A549 (cell line): ENCODE measurements around the gene SMC6. TPM values are rescaled to one million over a fixed set of nuclear protein-coding genes. Genes with fewer than 3 reads are reported as not detected.

Experiments
- ATAC-seq, 2 experiments: fragments of 200-7000 bp in 1 of 2; fragments of >200 bp in 1 of 2; cut with Nextera tagmentation in 1 of 2; cut with Tn5 transposase in 1 of 2; 3 replicates each; pipeline versions ENCODE4 v1.8.0 to v1.9.1; 2018 to 2020; ENCODE audit warnings: mild to moderate bottlenecking in 1 of 2, moderate library complexity in 1 of 2
- CTCF ChIA-PET: fragments of 300-600 bp; sonication (Branson Sonifier 250); formaldehyde crosslinking; extraction: SDS; loops from one replicate; lab custom pipeline; 2021; ENCODE audit warnings: antibody characterized with exemption, inconsistent platforms; lab: Yijun Ruan, JAX
- POLR2A ChIA-PET: fragments of 350-600 bp; formaldehyde crosslinking; extraction: SDS; loops from one replicate; lab custom pipeline; 2021; ENCODE audit warnings: antibody characterized with exemption, inconsistent platforms; lab: Yijun Ruan, JAX
- DNase-seq, 2 experiments: peaks; one replicate each; pipeline versions ENCODE4 v3.0.0 to v3.0.0-alpha.2; 2011 to 2016; ENCODE audit warnings: low read depth in 1 of 2, low spot score in 1 of 2
- FAIRE-seq: peaks from 2 replicates; lab custom pipeline; 2011; peaks lifted over from hg19 to GRCh38; lab: Jason Lieb, UNC
- H3K27ac ChIP-seq, 2 experiments: fragments of >200 bp; sonication (Bioruptor Twin); formaldehyde crosslinking; 3 replicates each; pipeline ENCODE4 v1.5.1; 2016 to 2017
- H3K4me1 ChIP-seq: fragments of >200 bp; sonication (Bioruptor Twin); formaldehyde crosslinking; 3 replicates; pipeline ENCODE4 v1.6.1; 2016
- H3K4me2 ChIP-seq: fragments of >200 bp; sonication (Bioruptor Twin); formaldehyde crosslinking; 3 replicates; pipeline ENCODE4 v1.6.1; 2016
- H3K4me3 ChIP-seq: fragments of >200 bp; sonication (Bioruptor Twin); formaldehyde crosslinking; 3 replicates; pipeline ENCODE4 v1.5.1; 2016
- H3K9me3 ChIP-seq: fragments of >200 bp; sonication (Bioruptor Twin); formaldehyde crosslinking; 3 replicates; pipeline ENCODE4 v1.6.1; 2016
- CBX2 ChIP-seq: fragments of 200-600 bp; sonication (generic); IDR thresholded peaks from 2 replicates; pipeline ENCODE4 v1.6.1; 2016; ENCODE audit warnings: low read depth, mild to moderate bottlenecking, borderline replicate concordance
- ESRRA ChIP-seq: fragments of 150-350 bp; IDR thresholded peaks from 2 replicates; pipeline ENCODE4 v1.6.1; 2014; ENCODE audit warnings: mild to moderate bottlenecking, low read length, borderline replicate concordance
- HEYL ChIP-seq: fragments of 250-450 bp; sonication (Bioruptor Pico); IDR thresholded peaks from 2 replicates; pipeline ENCODE4 v1.8.0; 2021; ENCODE audit warnings: mild to moderate bottlenecking, moderate library complexity
- HOXB13 ChIP-seq: fragments of 250-450 bp; sonication (Bioruptor Pico); IDR thresholded peaks from 2 replicates; pipeline ENCODE4 v1.5.0; 2020; ENCODE audit warnings: low read depth, mild to moderate bottlenecking, moderate library complexity
- JUN ChIP-seq, 2 experiments: fragments of >200 bp; sonication (Bioruptor Twin); formaldehyde crosslinking; IDR thresholded peaks; 2 replicates in 1 of 2; 3 replicates in 1 of 2; pipeline ENCODE4 v1.6.1; 2016 to 2017
- JUNB ChIP-seq: fragments of >200 bp; sonication (Bioruptor Twin); formaldehyde crosslinking; IDR thresholded peaks from 2 replicates; pipeline ENCODE4 v1.6.1; 2016
- MAZ ChIP-seq: fragments of 150-350 bp; IDR thresholded peaks from 2 replicates; pipeline ENCODE4 v1.6.1; 2014; ENCODE audit warnings: antibody characterized with exemption, low read depth, low read length, borderline replicate concordance
- PHF8 ChIP-seq: fragments of 200-600 bp; sonication (generic); IDR thresholded peaks from 2 replicates; pipeline ENCODE4 v1.6.1; 2016; ENCODE audit warnings: low read depth, mild to moderate bottlenecking, antibody characterized with exemption, moderate library complexity, borderline replicate concordance
- POLR2A ChIP-seq: IDR thresholded peaks from 2 replicates; pipeline ENCODE4 v1.6.1; 2012; ENCODE audit warnings: mild to moderate bottlenecking, low read length
- POLR2AphosphoS2 ChIP-seq: conservative IDR thresholded peaks from 2 replicates; pipeline ENCODE4 v1.6.1; 2012; ENCODE audit warnings: low read length, improper control_type of control experiment, inconsistent platforms
- RFX5 ChIP-seq: fragments of 450-650 bp; IDR thresholded peaks from 2 replicates; pipeline ENCODE4 v1.7.1; 2014; ENCODE audit warnings: antibody characterized with exemption, mild to moderate bottlenecking, moderate library complexity
- SMC3 ChIP-seq: fragments of >200 bp; sonication (Bioruptor Twin); formaldehyde crosslinking; IDR thresholded peaks from 3 replicates; pipeline ENCODE4 v1.6.1; 2018; ENCODE audit warnings: inconsistent platforms
- whole genome bisulfite sequencing: methylation state at CpG from one replicate; pipeline ENCODE4 v1.1.6; 2017; ENCODE audit errors: missing lambda C conversion rate; 5-methylcytosine and 5-hydroxymethylcytosine counted together
- polyA plus RNA-seq, 4 experiments: library from polyadenylated mRNA; depleted of rRNA in 3 of 4; stranded (reverse); fragments of >200 nt; fragmentation: RNase III in 1 of 4; extraction: RNeasy Plus Mini Kit Qiagen cat#74134 plus additional on column Dnase treatment in 1 of 4; gene quantifications; 2 replicates in 3 of 4; 3 replicates in 1 of 4; pipeline ENCODE4 v1.2.3, GENCODE V29; 2011 to 2017
- TF ChIP-seq, protein P1 (sequence below): fragments of 250-450 bp; sonication (Bioruptor Pico); IDR thresholded peaks from 2 replicates; pipeline ENCODE4 v1.5.0; 2020; ENCODE audit warnings: low read depth, mild to moderate bottlenecking, moderate library complexity
- TF ChIP-seq, protein P2 (sequence below): IDR thresholded peaks from 2 replicates; pipeline ENCODE4 v1.6.1; 2012; ENCODE audit warnings: low read depth, borderline replicate concordance
- TF ChIP-seq, protein P3 (sequence below): fragments of 150-350 bp; IDR thresholded peaks from 2 replicates; pipeline ENCODE4 v1.6.1; 2014; ENCODE audit warnings: low read depth, mild to moderate bottlenecking, low read length
- TF ChIP-seq, protein P4 (sequence below): fragments of 200-600 bp; sonication (generic); IDR thresholded peaks from 2 replicates; pipeline ENCODE4 v1.6.1; 2016; ENCODE audit warnings: antibody characterized with exemption, mild to moderate bottlenecking, moderate library complexity
- TF ChIP-seq, protein P5 (sequence below): fragments of 250-450 bp; sonication (Bioruptor Pico); IDR thresholded peaks from 2 replicates; pipeline ENCODE4 v1.5.0; 2021; ENCODE audit warnings: mild to moderate bottlenecking, moderate library complexity, borderline replicate concordance

The SMC6 gene
- polyA plus RNA-seq, 2 of the 4 experiments (the other 2 are of a cell fraction) = 29.9 to 51.6 TPM

DNA sequence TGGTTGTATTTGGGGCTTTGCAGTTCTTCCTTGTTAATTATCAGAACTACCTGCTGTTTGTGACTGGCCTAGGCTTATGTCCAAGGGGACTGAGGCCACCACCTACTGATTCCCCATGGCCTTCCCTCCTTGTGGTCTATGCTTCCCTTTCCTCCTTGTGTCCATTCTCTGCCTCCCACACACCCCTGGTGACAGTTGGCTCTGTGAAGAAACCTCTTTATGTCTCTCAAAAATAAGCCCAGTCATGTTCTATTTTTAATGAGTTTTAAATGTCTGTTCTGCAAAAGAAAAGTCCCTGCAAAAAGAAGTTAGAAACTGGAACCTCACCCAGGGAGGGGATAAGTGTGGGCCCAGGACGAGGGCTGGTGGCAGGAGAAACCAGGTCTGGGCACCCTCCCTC lies 105.0 kb downstream of the SMC6 start:
- H3K9me3 ChIP-seq = no peaks in the 10 kb centered on the region
- DNase-seq (no peak), ATAC-seq (no peak), FAIRE-seq (no peak)
- TF ChIP-seq, protein P1, sequence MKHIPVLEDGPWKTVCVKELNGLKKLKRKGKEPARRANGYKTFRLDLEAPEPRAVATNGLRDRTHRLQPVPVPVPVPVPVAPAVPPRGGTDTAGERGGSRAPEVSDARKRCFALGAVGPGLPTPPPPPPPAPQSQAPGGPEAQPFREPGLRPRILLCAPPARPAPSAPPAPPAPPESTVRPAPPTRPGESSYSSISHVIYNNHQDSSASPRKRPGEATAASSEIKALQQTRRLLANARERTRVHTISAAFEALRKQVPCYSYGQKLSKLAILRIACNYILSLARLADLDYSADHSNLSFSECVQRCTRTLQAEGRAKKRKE (CRISPR knock-in tag) = no peak
- TF ChIP-seq HOXB13 (CRISPR knock-in tag) = no peak
- TF ChIP-seq MAZ = no peak
- TF ChIP-seq HEYL = no peak
- TF ChIP-seq ESRRA = no peak
- H3K4me3 ChIP-seq = no peak overlapping the region
- no peak overlapping the region for H3K4me2 ChIP-seq
- CTCF ChIA-PET = interaction anchor here (1.0 to 10.6 kb wide), 3 partner anchors 10 to 24 kb away, joined by 3 to 88 read pairs (median 73); no protein-coding TSS in a partner anchor
- no peak overlapping the region for H3K27ac ChIP-seq
- peaks cover 19% of the 10 kb centered on the region for H3K4me1 ChIP-seq
- WGBS = 56% methylated on average over 1 of the region's 1 CpG
- POLR2A ChIA-PET = no interaction called here

DNA sequence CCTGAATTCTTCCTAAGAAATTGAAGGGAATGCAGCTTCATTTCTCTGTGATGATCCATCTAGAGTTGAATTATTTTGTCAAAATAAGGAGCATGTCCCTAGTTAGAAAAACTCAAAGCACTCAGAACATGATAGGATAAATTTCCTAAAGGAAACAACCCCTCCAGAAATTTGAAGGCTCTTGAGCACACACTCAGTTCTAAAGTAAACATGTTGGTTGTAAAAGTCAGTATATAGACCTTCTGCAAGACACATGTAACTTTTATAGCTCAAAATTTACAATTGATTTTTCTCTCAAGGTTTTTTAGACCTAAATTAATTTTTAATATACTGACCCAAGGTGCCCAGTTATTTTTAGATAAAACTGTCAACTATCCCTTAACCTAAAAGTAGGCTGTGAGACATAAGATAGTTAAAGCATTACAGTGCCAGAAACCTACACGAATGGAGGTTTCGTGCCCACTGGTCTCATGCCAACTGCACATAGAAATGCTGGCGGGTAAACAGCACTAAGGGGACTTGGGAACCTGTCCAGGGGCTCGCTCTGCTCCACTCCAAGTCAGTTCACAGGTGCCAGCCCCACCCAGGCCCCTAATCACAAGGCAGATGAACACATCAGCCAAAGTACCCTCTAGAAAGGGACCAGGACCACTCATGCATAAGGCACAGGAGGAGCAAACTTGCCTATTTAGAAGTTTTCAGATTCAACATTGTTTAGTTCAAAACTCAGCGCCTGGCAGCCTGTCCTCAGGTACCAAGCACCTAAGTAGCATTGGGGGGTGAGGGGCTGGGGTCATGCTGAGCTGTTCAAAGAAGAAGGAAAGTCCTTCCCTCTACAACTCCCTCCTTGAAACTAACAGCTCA lies 106.5 kb downstream of the SMC6 start:
- H3K4me1 ChIP-seq = peaks cover 30% of the 10 kb centered on the region
- ATAC-seq (no peak), DNase-seq (no peak), FAIRE-seq (no peak)
- H3K4me3 ChIP-seq = no peak overlapping the region
- TF ChIP-seq HEYL (no peak), RFX5 (no peak), POLR2A (no peak), CBX2 (no peak), MAZ (no peak), POLR2AphosphoS2 (no peak), JUN (IDR thresholded peaks at IDR 0.05) (no peak), SMC3 (no peak), JUNB (no peak), PHF8 (no peak)
- TF ChIP-seq, protein P2, sequence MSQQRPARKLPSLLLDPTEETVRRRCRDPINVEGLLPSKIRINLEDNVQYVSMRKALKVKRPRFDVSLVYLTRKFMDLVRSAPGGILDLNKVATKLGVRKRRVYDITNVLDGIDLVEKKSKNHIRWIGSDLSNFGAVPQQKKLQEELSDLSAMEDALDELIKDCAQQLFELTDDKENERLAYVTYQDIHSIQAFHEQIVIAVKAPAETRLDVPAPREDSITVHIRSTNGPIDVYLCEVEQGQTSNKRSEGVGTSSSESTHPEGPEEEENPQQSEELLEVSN = no peak
- TF ChIP-seq, protein P3, sequence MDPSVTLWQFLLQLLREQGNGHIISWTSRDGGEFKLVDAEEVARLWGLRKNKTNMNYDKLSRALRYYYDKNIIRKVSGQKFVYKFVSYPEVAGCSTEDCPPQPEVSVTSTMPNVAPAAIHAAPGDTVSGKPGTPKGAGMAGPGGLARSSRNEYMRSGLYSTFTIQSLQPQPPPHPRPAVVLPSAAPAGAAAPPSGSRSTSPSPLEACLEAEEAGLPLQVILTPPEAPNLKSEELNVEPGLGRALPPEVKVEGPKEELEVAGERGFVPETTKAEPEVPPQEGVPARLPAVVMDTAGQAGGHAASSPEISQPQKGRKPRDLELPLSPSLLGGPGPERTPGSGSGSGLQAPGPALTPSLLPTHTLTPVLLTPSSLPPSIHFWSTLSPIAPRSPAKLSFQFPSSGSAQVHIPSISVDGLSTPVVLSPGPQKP = no peak
- TF ChIP-seq, protein P4, sequence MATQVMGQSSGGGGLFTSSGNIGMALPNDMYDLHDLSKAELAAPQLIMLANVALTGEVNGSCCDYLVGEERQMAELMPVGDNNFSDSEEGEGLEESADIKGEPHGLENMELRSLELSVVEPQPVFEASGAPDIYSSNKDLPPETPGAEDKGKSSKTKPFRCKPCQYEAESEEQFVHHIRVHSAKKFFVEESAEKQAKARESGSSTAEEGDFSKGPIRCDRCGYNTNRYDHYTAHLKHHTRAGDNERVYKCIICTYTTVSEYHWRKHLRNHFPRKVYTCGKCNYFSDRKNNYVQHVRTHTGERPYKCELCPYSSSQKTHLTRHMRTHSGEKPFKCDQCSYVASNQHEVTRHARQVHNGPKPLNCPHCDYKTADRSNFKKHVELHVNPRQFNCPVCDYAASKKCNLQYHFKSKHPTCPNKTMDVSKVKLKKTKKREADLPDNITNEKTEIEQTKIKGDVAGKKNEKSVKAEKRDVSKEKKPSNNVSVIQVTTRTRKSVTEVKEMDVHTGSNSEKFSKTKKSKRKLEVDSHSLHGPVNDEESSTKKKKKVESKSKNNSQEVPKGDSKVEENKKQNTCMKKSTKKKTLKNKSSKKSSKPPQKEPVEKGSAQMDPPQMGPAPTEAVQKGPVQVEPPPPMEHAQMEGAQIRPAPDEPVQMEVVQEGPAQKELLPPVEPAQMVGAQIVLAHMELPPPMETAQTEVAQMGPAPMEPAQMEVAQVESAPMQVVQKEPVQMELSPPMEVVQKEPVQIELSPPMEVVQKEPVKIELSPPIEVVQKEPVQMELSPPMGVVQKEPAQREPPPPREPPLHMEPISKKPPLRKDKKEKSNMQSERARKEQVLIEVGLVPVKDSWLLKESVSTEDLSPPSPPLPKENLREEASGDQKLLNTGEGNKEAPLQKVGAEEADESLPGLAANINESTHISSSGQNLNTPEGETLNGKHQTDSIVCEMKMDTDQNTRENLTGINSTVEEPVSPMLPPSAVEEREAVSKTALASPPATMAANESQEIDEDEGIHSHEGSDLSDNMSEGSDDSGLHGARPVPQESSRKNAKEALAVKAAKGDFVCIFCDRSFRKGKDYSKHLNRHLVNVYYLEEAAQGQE = no peak
- TF ChIP-seq, protein P5, sequence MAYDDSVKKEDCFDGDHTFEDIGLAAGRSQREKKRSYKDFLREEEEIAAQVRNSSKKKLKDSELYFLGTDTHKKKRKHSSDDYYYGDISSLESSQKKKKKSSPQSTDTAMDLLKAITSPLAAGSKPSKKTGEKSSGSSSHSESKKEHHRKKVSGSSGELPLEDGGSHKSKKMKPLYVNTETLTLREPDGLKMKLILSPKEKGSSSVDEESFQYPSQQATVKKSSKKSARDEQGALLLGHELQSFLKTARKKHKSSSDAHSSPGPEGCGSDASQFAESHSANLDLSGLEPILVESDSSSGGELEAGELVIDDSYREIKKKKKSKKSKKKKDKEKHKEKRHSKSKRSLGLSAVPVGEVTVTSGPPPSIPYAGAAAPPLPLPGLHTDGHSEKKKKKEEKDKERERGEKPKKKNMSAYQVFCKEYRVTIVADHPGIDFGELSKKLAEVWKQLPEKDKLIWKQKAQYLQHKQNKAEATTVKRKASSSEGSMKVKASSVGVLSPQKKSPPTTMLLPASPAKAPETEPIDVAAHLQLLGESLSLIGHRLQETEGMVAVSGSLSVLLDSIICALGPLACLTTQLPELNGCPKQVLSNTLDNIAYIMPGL (CRISPR knock-in tag) = no peak
- CTCF ChIA-PET = interaction anchor here (1.3 to 10.6 kb wide), 11 partner anchors 12 to 337 kb away, joined by 4 to 88 read pairs (median 9); no protein-coding TSS in a partner anchor
- 82% methylated on average over 5 of the region's 5 CpGs for WGBS
- no peaks in the 10 kb centered on the region for H3K9me3 ChIP-seq
- peak overlapping the region; percentile 25 to 48; a peak in 4 of 6 replicates for H3K27ac ChIP-seq
- POLR2A ChIA-PET = no interaction called here
- no peak overlapping the region for H3K4me2 ChIP-seq
